NAMALWA (cell line): ENCODE results near the gene CYB561D2.
A peak's percentile ranks its signal among the peaks of the same experiment; 100 is the strongest.

Experiments
- DNase-seq: peaks from one replicate; pipeline ENCODE4 v3.0.0-alpha.2; 2015; ENCODE audit warnings: low spot score

The CYB561D2 gene

GRCh38 chr3:50341996-50342650 is 8.5 kb upstream of the CYB561D2 start:
- DNase-seq: no peak

DNA sequence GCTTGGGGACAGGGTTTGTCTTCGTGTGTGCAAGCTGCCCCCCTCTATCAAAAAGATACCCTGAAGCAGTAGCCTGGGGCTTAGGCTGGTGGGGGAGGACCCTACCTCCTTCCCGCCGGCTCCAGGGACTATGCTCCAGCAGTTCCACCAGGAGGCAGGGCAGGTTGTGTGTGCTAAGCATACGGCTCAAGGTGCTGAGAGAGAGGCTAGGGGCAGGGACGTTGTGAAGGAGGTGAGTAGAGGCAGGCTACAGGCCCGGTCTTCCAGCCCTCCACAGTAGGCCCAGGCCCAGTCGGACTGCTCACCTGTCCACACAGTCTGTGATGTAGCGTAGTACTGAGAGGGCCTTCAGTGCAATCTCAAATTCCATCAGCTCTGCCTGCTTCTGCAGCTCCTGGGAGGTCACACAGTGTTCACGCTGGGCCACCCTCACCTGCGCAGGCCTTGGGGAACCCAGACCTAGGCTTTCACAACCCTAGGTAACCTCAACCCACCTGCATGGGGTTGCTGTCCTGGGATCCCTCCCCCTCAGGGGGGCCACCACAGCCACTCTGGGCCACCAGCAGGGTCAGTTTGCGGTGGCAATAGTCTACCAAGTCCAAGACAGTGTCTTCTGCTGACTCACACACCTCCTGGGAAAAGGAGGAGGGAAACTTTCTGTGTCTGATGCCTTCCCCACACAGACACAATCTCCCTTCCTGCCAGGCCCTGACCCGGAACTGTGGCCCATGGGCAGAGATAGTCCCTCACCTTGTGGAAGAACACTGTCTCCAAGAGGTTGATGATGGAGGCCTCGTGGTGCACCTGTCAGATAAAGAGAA is 7.6 kb upstream of the CYB561D2 start:
- no peak for DNase-seq

DNA sequence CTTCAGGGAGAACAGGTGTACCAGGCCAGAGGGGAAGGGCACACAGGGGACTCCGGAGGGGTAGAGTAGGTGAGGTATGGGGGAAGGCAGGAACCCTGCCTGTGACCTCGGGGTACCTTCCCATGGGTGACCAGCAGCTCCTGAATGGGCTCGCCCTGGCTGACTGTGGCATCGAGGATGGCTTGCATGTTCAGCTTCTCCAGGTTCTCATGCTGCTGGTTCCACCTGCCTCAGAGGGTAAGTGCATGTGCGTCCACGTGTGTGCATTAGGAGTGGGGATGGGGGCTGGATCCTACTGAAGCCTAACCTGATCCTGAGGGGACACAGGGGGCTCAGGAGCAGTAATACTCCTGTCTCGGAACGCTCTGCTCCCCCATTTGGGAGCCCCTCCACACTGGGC is 5.7 kb upstream of the CYB561D2 start:
- no peak for DNase-seq

DNA sequence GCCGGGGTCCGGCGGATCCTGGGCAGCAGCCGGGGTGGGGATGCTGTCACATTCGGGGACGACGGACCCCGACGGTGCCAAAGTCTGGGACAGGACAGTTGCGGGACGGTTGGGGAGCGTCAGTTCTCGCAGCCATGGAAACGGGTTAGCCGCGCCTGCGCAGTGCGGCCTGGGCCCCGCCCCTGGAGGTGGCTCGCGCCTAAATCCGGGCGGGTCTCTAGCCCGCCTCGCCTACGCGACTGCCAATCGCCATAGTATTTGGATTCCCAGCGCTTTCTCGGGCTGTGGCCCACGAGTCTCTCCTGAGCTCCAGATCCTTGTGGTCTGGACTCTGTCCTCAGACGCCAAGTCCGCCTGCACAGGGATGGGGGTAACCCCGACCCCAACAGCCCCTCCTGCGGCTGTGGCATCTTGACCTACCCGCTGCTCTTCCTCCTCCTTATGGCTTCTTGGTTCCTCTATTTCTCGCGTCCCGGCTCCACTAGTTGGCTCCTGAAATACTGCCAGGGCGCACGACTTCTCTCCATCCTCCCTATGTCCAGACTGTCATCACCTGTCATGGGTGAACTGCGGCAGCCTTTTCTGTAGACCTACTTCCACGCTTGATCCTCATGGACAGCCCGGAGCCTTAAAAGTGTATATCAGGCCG is 5.0 kb upstream of the CYB561D2 start, which contains the start of gene ZMYND10:
TSS of gene ZMYND10 (minus strand) at position 147 of the 649 bp plus-strand sequence. CDS start 153 bp downstream, outside the sequence.
- peak; percentile 50 for DNase-seq

DNA sequence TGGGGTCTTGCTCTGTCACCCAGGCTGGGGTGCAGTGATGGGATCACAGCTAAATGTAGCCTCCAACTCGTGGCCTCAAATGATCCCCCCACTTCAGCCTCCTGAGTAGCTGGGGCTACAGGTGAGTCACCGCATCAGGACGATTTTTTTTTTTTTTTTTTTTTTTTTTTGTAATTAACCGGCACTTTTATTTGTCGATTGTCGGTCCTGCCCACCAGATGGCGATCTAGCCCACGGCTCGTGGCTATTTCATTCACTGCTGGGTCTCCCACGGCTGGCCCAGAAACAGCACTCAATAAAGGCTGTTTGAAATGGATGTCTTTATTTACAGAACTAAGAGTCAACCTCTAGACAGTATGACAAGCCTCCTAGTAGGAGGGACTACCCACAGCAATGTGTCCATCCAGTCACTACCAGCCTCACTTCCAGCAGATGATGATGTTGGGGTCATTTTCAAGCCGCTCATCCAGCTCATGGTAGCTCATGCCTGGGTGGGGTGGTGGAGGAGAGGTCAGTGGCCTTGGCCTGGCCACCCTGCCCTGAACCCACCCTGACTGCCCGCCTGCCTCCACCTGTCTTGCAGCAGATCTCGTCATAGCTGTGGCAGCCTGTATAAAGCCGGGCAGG is 3.4 kb upstream of the CYB561D2 start:
- peak; percentile 76 for DNase-seq

DNA sequence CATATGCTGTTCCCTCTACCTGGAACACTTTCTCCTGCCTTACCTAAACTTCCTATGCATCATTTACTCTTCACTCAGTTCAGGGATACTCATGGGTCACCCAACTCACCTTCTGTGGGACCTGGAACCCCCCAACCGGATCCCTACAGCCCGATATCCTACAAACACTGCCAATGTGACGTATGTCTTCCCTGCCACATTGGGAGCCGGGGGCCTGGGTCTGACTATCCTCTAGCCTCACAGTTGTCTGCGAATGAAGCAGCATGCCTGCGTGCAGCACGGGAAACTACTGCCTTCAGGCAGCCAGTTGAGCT is 492 bp upstream of the CYB561D2 start:
- DNase-seq: no peak

DNA sequence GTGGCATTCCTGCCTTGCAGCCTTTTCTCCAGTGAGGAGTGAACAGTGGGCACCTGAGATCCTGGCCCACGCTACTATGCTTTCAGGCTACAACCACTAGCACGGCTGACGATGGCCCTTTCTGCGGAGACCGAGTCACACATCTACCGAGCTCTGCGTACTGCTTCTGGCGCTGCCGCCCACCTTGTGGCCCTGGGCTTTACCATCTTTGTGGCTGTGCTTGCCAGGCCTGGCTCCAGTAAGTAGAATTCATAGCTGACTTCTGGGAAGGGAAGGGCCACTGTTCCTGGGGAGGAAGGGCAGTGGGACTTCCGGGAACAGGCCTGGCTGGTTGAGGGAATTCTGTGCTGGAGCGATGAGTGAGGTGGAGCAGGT is 648 bp downstream of the CYB561D2 start:
- DNase-seq: no peak

DNA sequence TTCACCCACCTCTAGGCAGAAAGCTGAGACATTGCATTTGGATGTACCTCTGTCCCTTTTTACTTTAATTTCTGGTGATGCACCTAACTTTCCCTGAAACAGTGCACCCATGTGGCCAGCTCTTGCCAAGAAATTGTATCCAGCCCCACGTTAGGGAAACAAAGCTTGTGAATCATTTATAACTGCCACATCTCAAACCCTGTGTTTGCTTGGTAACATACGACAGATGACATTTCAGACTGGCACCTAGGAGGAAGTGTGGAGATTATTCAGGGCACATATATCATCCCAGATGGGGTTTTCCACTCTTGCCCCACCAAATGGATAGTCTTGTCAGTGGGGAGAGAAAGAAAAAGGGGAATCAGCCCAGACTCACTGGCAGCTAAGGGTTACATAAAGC is 2.1 kb downstream of the CYB561D2 start:
- DNase-seq: peak; percentile 57

- no peak for DNase-seq
Observed at GRCh38 chr3:50353245-50354004, 2.8 kb downstream of the CYB561D2 start.

- no peak for DNase-seq
Observed at GRCh38 chr3:50354186-50354764, 3.6 kb downstream of the CYB561D2 start.

DNA sequence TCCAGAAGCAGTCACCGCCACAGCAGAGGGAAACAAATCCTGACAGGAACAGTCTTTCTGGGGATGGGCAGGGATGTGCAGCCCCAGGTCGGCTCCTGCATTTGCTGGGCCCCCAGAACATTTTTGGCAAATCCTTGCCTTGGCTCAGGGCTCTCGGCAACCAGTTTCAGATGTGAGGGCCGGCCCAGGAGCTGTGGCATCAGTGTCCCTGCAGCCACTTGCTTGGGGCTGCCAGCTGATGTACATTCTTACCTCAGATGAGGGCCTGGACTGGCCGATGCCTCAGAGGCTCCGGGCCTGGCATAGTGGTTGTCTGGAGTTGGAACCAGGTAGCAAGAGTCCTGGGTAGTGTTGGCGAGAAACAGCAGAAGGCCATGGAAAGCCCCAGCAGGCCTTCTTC is 4.2 kb downstream of the CYB561D2 start:
- DNase-seq: no peak

- DNase-seq: no peak
Observed at GRCh38 chr3:50355829-50356552, 5.3 kb downstream of the CYB561D2 start.

GRCh38 chr3:50356553-50356952 is 5.9 kb downstream of the CYB561D2 start:
- DNase-seq: no peak

DNA sequence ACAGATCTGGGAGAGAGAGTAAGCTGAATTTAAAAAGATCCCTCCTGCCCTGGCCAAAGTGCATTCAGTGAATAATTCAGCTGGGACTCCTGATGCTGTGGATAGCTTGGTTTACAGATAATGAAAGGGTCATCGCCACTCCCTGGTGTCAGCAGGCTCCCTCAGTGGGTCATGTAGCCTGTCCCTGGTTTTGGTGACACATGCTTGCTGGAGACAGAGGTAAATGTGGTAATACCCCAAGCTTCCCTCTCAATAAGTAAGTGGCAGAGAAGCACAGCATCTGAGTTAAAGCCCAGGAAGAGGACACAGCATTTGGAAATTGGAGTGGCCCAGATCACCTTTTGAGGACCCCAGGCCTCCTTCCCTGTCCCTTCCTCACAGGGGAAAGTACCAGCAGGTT is 6.8 kb downstream of the CYB561D2 start:
- DNase-seq: no peak

DNA sequence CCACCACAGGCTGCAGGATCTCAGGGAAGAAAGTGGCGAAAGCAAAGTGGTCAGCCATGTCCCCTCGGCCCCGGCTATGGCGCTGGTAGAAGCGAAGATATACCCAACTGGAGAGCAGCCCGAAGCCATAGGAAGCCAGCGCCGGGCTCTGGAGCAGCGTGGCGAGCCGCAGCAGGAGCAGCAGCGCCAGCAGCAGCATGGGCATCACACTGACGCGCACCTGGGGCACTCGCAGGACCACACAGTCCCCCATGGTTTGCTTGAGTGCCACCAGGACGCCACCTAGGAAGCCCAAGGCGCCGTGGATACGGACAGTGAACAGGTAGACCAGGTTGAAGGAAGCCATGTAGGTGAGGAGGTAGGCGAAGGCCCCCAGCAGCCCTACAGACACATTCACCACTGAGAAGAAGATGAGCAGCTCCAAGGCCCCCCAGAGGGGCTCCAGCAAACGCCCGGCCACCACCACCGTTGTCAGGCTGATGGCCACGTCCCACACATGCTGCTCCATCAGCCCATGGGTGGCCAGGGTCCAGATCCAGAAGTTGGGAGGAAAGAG is 7.8 kb downstream of the CYB561D2 start:
- DNase-seq: no peak

- peak; percentile 95 for DNase-seq
Observed at GRCh38 chr3:50358911-50359759, 8.5 kb downstream of the CYB561D2 start, which contains the start of gene TMEM115. Gene TMEM115 (minus strand): TSS chr3:50359521. CDS start chr3:50359063, 458 bp downstream.

- no peak for DNase-seq
Observed at GRCh38 chr3:50359760-50360110, 9.1 kb downstream of the CYB561D2 start.

DNA sequence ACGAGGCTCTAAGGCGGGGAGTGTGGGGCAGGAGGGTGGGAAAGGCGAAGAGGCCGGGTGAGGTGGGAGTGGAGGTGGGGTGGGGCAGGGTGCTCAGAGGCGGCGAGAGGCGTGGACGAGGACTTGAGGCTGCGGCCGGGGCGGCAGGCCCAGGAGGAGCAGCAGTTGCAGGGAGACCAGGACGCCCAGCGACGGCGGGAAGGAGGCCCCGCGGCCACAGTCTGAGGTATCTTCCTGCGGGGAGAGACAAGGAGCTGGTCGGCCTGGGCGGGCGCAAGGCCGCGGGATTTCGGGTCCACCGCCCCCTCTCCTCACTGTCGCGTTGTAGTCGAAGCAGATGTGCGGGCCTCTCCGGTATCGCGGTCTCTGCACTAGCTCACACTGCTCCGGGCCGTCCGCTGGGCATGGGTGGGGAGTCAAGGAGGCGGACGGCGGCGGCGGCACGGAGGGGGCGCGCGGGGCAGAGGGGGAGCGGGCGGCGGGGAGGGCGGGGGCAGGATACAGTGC is 14.0 kb downstream of the CYB561D2 start:
- DNase-seq: no peak

DNA sequence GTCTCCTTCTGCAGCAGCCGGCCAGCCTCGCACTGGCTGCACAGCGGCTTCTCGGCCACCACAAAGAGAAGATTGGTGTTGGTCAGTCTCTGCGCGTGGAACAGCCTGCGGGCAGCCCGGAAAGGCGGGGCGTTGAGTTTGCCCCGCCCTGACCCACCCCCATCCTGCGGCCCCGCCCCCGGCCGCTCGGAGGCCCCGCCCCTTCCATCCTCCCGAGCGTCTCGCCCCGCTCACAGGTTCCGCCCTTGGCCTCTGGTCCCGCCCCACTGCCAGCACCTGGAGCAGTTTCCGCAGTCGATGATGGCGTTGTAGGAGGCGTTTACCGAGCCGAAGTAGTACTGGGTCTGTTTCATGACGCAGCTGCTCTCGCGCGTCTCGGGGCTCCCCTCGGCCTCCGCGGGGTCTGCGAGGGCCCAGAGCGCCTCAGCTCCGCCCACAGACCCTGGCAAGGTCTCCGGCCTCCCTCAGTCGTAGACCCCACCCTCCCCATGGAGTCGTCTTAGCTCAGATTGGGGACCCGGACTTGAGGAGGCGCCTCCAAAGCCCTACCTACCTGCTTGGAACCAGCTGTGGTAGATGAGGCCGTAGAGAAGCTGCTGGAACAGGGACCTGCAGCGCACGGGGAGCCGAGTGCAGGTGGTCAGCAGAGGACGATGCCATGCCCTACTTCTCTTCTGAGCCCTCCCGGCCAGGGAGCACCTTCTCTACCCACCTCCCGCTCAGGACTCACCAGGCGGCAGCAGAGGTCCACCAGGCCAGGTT is 14.6 kb downstream of the CYB561D2 start:
- peak; percentile 90 for DNase-seq
